ENCODE results near the gene WNT5B. TPM values are rescaled to one million over a fixed set of nuclear protein-coding genes. Genes with fewer than 3 reads are reported as not detected.

Gene WNT5B
- total RNA-seq, 4 donors from 2014 or later = 0.17 to 2.5 (median 0.88) TPM

- in situ Hi-C loops (cut with MboI; ENCODE audit: low sequenced_read_pairs in 4 of 4) (no loop called here), intact Hi-C loops (cut with DNase I; ENCODE audit: low total_unique reads) (no loop called here)
- peaks cover 41 to 59% of the 10 kb centered on the region in 2 donors for H3K4me1 ChIP-seq
- no peaks in the 10 kb centered on the region for H3K9me3 ChIP-seq
- DNase-seq = no peak
- no peak for ATAC-seq
- peak overlapping the region in 1 of 4 donors; percentile 38 for H3K27ac ChIP-seq
- H3K4me3 ChIP-seq = no peak overlapping the region
- TF ChIP-seq, protein P1, sequence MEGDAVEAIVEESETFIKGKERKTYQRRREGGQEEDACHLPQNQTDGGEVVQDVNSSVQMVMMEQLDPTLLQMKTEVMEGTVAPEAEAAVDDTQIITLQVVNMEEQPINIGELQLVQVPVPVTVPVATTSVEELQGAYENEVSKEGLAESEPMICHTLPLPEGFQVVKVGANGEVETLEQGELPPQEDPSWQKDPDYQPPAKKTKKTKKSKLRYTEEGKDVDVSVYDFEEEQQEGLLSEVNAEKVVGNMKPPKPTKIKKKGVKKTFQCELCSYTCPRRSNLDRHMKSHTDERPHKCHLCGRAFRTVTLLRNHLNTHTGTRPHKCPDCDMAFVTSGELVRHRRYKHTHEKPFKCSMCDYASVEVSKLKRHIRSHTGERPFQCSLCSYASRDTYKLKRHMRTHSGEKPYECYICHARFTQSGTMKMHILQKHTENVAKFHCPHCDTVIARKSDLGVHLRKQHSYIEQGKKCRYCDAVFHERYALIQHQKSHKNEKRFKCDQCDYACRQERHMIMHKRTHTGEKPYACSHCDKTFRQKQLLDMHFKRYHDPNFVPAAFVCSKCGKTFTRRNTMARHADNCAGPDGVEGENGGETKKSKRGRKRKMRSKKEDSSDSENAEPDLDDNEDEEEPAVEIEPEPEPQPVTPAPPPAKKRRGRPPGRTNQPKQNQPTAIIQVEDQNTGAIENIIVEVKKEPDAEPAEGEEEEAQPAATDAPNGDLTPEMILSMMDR (IDR thresholded peaks at IDR 0.05 in 4 of 5, conservative IDR thresholded peaks at IDR 0.05 in 1 of 5) = no peak
- no peak for TF ChIP-seq POLR2A (IDR thresholded peaks at IDR 0.05)
- H3K36me3 ChIP-seq = no peaks in the 10 kb centered on the region
- no peaks in the 10 kb centered on the region for H3K27me3 ChIP-seq
These were observed 67.0 kb downstream of the WNT5B start for GRCh38 chr12:1695886-1696670.

DNA sequence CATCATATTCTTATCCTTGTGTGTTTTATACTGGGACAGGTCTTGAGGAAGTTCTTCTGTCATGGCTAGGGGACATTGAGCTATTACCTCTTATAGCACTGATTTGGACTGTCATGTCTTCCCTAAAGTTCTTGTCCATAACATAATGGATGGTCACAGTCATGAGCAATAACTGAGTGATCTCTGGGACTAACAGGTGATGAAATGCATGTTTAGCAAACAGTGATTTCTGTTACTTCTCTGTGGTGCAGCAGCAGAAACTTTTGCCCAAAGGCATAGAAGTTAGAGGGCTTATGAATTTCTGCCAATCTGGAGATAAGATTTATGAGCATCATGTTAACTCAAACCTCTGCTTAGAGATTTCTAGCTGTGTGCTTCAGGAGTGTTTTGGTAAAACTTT lies 67.8 kb downstream of the WNT5B start:
- H3K4me1 ChIP-seq = peaks cover 39 to 56% of the 10 kb centered on the region in 2 donors
- H3K4me3 ChIP-seq = no peak overlapping the region
- no peaks in the 10 kb centered on the region for H3K9me3 ChIP-seq
- ATAC-seq = no peak
- no peaks in the 10 kb centered on the region for H3K36me3 ChIP-seq
- no peak for DNase-seq
- in situ Hi-C loops (cut with MboI; ENCODE audit: low sequenced_read_pairs in 4 of 4) (no loop called here), intact Hi-C loops (cut with DNase I; ENCODE audit: low total_unique reads) (no loop called here)
- TF ChIP-seq POLR2A (IDR thresholded peaks at IDR 0.05) = no peak
- TF ChIP-seq, protein P1 (IDR thresholded peaks at IDR 0.05 in 4 of 5, conservative IDR thresholded peaks at IDR 0.05 in 1 of 5) = no peak
- H3K27me3 ChIP-seq = no peaks in the 10 kb centered on the region
- peak overlapping the region in 1 of 4 donors; percentile 38 for H3K27ac ChIP-seq

Small RNA genes within 50 kb of the gene (microRNA-seq; reads per million reads assigned to microRNA genes)
- 0 reads per million in 2 donors for gene MIR3649 (ENCODE audit: borderline replicate concordance in 2 of 2)

Other genes starting within 250 kb of the WNT5B start
- 10 to 100 TPM in 1 of 4 donors, 1 to 10 TPM in 3; 5.8 to 11.5 (median 7.4) TPM for gene FBXL14, start 34.6 kb upstream of the WNT5B start, total RNA-seq
- gene ADIPOR2, start 61.8 kb downstream of the WNT5B start, total RNA-seq = 10 to 100 TPM; 18.9 to 47.4 (median 25.1) TPM
- not detected for gene LRTM2, start 191.3 kb downstream of the WNT5B start, total RNA-seq